ENCODE measurements around the gene PAX2.

The PAX2 gene

GRCh38 chr10:100814751-100815474 is 69.5 kb downstream of the PAX2 start:
- no peak for DNase-seq (ENCODE audit: low read depth in 2 of 2, low spot score in 1 of 2)

- no peak for DNase-seq (ENCODE audit: low read depth in 2 of 2, low spot score in 1 of 2)
Observed at GRCh38 chr10:100816671-100817070, 71.3 kb downstream of the PAX2 start.

DNA sequence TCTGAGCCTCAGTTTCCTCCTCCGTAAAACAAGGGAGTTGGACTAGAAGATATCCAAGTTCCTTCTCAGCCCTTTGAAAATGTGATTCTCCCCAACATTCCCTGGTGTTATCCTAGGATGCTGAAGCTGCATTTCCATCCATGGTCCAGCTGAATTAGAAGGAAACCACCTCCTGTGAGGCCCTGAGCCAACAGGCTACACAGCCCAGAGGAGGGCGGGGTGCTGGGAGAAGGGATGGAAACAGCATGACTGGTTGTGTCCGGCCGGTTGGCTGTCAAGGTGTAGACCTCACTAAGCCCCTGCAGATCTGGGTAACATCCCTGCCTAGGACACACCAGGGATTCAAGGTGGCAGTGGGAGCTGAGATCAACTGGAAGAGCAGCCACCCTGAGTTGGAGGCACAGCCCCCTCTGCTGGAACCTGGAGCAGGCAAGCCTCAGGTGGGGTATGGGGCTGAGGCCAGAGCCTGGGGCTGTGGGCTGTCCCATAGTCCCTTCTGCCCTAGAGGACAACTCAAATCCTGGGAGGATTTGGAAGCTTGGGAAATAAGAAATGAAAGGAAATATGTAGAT is 72.0 kb downstream of the PAX2 start:
- no peak for DNase-seq (ENCODE audit: low read depth in 2 of 2, low spot score in 1 of 2)

DNA sequence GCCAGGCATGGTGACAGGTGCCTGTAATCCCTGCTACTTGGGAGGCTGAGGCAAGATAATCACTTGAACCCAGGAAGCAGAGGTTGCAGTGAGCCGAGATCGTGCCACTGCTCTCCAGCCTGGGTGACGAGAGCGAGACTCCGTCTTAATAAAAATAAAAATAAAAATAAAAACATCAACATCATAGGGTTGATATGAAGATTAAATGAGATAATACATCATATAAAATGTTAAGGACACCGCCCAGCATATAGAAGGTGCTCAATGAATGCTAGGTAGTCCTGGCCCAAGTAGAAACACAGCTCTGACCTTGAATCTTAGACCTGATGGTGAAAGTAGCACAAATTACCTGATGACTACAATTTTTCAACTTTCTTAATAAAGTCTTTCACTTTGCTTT is 74.0 kb downstream of the PAX2 start:
- no peak for DNase-seq (ENCODE audit: low read depth in 2 of 2, low spot score in 1 of 2)

DNA sequence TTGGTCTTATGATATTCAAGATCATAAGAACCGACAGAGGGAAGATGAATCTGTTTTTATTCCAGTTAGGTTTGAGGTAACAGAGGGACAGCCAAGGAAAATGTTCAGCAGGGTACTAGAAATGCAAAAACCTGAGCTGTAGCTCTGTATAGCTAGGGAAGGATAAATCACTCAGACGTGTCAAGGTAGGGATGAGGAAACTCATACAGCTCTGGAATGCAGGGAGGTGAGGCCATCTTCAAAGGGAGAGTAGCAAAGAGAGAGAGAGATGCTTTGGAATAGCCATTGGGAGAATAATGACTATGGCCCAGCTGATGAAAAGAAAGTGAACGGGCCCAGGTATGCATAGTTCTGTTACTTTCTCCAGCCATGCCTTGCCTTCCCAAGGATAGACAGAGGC is 77.8 kb downstream of the PAX2 start:
- DNase-seq (ENCODE audit: low read depth in 2 of 2, low spot score in 1 of 2), result no peak

DNA sequence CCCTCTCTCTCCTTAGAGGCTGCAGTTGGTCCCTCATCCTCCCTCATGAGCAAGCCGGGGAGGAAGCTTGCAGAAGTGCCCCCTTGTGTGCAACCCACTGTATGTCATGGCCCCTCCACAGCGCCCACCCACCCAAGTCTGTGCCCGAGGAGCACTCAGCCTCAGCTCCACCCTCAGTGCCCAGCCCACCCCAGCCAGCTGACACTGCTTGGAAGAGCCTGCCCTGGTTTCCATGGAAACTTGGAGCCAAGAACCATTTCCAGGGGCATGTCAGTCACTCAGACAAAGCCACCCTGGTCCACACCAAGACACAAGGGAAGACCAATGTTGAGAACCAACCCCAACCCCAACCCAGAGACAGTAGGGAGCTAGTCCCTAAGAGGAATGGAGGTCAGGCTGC is 79.5 kb downstream of the PAX2 start:
- DNase-seq (ENCODE audit: low read depth in 2 of 2, low spot score in 1 of 2), result no peak

- no peak for DNase-seq (ENCODE audit: low read depth in 2 of 2, low spot score in 1 of 2)
Observed at GRCh38 chr10:100825325-100825875, 80.0 kb downstream of the PAX2 start.

GRCh38 chr10:100826031-100826651 is 80.8 kb downstream of the PAX2 start:
- no peak for DNase-seq (ENCODE audit: low read depth in 2 of 2, low spot score in 1 of 2)

DNA sequence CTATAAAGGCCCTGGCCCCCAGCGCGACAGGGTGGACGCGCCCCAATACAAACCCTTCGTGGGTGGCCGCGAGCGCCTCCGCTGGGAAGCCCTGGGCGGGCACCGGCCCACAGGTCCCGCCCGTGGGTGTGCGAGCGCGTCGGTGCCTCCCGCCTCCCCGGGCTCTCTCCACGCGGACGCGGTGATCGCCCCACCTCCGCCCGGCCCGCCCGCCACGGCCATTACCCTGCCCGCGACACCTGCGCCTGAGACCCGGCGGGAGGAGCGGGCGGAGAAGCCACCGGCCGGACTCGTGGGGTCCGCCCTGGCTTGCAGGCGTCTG is 81.2 kb downstream of the PAX2 start:
- no peak for DNase-seq (ENCODE audit: low read depth in 2 of 2, low spot score in 1 of 2)

GRCh38 chr10:100826983-100827818 is 81.8 kb downstream of the PAX2 start:
- no peak for DNase-seq (ENCODE audit: low read depth in 2 of 2, low spot score in 1 of 2)

DNA sequence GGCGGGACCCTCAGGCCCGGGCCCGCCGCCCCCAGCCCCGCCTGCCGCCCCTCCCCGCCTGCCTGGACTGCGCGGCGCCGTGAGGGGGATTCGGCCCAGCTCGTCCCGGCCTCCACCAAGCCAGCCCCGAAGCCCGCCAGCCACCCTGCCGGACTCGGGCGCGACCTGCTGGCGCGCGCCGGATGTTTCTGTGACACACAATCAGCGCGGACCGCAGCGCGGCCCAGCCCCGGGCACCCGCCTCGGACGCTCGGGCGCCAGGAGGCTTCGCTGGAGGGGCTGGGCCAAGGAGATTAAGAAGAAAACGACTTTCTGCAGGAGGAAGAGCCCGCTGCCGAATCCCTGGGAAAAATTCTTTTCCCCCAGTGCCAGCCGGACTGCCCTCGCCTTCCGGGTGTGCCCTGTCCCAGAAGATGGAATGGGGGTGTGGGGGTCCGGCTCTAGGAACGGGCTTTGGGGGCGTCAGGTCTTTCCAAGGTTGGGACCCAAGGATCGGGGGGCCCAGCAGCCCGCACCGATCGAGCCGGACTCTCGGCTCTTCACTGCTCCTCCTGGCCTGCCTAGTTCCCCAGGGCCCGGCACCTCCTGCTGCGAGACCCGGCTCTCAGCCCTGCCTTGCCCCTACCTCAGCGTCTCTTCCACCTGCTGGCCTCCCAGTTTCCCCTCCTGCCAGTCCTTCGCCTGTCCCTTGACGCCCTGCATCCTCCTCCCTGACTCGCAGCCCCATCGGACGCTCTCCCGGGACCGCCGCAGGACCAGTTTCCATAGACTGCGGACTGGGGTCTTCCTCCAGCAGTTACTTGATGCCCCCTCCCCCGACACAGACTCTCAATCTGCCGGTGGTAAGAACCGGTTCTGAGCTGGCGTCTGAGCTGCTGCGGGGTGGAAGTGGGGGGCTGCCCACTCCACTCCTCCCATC is 82.7 kb downstream of the PAX2 start:
- no peak for DNase-seq (ENCODE audit: low read depth in 2 of 2, low spot score in 1 of 2)

- DNase-seq (ENCODE audit: low read depth in 2 of 2, low spot score in 1 of 2), result no peak
Observed at GRCh38 chr10:100828738-100829096, 83.3 kb downstream of the PAX2 start.

GRCh38 chr10:100829097-100829870 is 83.9 kb downstream of the PAX2 start:
- no peak for DNase-seq (ENCODE audit: low read depth in 2 of 2, low spot score in 1 of 2)

GRCh38 chr10:100829933-100830727 is 84.7 kb downstream of the PAX2 start:
- DNase-seq (ENCODE audit: low read depth in 2 of 2, low spot score in 1 of 2), result no peak

- no peak for DNase-seq (ENCODE audit: low read depth in 2 of 2, low spot score in 1 of 2)
Observed at GRCh38 chr10:100830728-100831111, 85.3 kb downstream of the PAX2 start.

DNA sequence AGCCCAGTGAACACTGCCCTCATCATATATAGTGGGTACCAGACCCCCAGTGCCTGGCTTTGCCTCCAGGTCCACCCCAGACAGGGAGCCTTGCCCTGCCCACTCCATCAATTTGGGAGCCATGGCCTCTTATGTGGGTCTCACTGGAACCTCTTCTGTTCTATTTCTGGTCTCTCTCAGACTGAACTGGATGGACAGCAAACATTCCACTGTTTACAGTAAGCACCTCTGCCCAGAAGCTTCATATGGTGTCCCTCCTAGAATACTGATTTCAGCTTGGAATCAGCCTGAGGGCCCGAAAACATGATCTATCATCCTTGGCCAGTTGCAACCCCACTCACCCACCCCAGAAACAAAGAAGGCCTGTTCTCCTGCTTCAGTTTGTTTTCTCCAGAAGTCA is 86.4 kb downstream of the PAX2 start:
- DNase-seq (ENCODE audit: low read depth in 2 of 2, low spot score in 1 of 2), result no peak

GRCh38 chr10:100835810-100836209 is 90.4 kb downstream of the PAX2 start:
- DNase-seq (ENCODE audit: low read depth in 2 of 2, low spot score in 1 of 2), result no peak

DNA sequence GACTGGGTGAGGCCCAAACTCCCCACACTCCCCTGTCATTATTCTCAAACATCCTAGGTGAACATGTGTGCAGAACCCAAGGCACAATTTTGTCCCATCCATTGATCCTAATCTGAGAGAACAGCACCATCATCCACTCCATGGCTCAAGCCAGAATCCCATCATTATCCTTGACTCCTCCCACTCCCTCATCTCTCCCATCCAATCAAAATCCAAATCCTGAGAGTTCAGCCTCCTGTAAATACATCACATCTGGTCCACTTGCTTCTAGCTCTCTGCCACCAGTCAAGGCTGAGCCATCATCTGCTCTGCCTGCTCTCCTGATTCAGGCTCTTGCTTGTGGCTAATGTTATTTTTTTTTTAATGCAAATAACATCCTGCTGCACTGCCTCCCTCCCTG is 91.5 kb downstream of the PAX2 start:
- no peak for DNase-seq (ENCODE audit: low read depth in 2 of 2, low spot score in 1 of 2)

DNA sequence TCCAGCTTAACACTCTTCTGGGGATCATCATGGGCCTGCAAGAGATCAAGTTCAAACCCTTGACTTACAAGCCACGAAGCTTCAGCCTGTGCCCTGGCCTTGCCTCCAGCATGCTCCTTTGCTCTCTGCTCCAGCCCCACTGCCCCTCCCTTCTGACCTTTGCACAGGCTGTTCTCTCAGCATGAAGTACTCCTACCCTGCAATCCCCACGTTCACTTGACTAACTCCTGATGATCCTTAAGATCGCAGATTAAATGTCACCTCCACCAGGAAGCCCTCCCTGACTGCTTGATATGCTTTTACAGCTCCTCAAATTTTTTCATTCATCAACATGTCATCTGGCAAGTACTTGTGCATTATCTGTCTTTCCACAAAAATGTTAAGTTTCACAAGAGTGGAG is 91.9 kb downstream of the PAX2 start:
- DNase-seq (ENCODE audit: low read depth in 2 of 2, low spot score in 1 of 2), result no peak
